ENCODE results near the gene PDE11A. TPM values are rescaled to one million over a fixed set of nuclear protein-coding genes. Genes with fewer than 3 reads are reported as not detected.
A peak's percentile ranks its signal among the peaks of the same experiment; 100 is the strongest.

The PDE11A gene
- total and polyA plus RNA-seq, 2 of the 13 experiments (the other 11 are each of a cell fraction or from before 2014, with no cell fraction given), result 1.2 to 1.7 TPM

DNA sequence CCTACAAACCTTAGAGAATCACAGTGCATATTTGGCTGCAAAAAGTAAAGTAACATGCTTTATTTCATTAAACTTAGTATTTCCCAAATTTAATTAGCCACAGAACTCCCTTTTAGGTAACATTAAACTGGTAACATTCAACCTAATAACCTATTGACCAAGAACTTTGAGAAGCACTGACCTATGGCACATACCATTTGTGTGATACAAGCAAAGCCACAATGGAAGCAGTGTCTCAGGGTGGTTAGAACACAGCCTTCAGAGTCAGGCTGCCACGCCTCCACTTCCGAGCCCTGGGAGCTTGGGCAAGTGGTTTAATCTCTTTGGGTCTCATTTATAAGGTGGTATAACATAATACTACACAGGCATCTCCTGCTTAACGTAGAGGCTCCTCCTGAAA lies 301.4 kb downstream of the PDE11A start (continued):
- no peak for TF ChIP-seq RFX1 (IDR thresholded peaks at IDR 0.05)
- no peak for TF ChIP-seq ZNF205 (CRISPR knock-in tag; IDR thresholded peaks at IDR 0.05)
- TF ChIP-seq SAFB2 (CRISPR knock-in tag; IDR thresholded peaks at IDR 0.05; ENCODE audit: borderline replicate concordance, low read depth), result no peak
- no peak for TF ChIP-seq AGO1 (IDR thresholded peaks at IDR 0.05; ENCODE audit: low read depth, low read length, poor library complexity, severe bottlenecking)
- TF ChIP-seq, protein P1, sequence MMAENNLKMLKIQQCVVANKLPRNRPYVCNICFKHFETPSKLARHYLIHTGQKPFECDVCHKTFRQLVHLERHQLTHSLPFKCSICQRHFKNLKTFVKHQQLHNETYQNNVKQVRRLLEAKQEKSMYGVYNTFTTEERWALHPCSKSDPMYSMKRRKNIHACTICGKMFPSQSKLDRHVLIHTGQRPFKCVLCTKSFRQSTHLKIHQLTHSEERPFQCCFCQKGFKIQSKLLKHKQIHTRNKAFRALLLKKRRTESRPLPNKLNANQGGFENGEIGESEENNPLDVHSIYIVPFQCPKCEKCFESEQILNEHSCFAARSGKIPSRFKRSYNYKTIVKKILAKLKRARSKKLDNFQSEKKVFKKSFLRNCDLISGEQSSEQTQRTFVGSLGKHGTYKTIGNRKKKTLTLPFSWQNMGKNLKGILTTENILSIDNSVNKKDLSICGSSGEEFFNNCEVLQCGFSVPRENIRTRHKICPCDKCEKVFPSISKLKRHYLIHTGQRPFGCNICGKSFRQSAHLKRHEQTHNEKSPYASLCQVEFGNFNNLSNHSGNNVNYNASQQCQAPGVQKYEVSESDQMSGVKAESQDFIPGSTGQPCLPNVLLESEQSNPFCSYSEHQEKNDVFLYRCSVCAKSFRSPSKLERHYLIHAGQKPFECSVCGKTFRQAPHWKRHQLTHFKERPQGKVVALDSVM (CRISPR knock-in tag; IDR thresholded peaks at IDR 0.05), result 0 out of 2 replicates have a peak, but pooled peaks have one; percentile 1
- TF ChIP-seq TMF1 (CRISPR knock-in tag; IDR thresholded peaks at IDR 0.05; ENCODE audit: low read depth), result no peak
- no peak for TF ChIP-seq ZNF451 (CRISPR knock-in tag; IDR thresholded peaks at IDR 0.05)
- no peak for TF ChIP-seq CREB3 (CRISPR knock-in tag; IDR thresholded peaks at IDR 0.05)
- no peak for TF ChIP-seq BORCS8-MEF2B (CRISPR knock-in tag; IDR thresholded peaks at IDR 0.05)
- no peak for TF ChIP-seq AHDC1 (CRISPR knock-in tag; IDR thresholded peaks at IDR 0.05; ENCODE audit: borderline replicate concordance)
- TF ChIP-seq ZNF598 (CRISPR knock-in tag; IDR thresholded peaks at IDR 0.05; ENCODE audit: borderline replicate concordance), result no peak
- no peak for TF ChIP-seq ZNF557 (CRISPR knock-in tag; IDR thresholded peaks at IDR 0.05)
- no peak for TF ChIP-seq GABPA (IDR thresholded peaks at IDR 0.05; ENCODE audit: low read depth, low read length)
- no peak for TF ChIP-seq GABPA (CRISPR knock-in tag; IDR thresholded peaks at IDR 0.05; ENCODE audit: low read depth)
- TF ChIP-seq ATF7 (IDR thresholded peaks at IDR 0.05), result no peak
- peak; percentile 62; the same call in 1 of the 2 replicates for TF ChIP-seq ATF7 (CRISPR knock-in tag; IDR thresholded peaks at IDR 0.05)
- TF ChIP-seq ZBTB21 (CRISPR knock-in tag; IDR thresholded peaks at IDR 0.05), result no peak
- TF ChIP-seq NPAS2 (CRISPR knock-in tag; IDR thresholded peaks at IDR 0.05; ENCODE audit: borderline replicate concordance), result no peak
- peak; percentile 72 for TF ChIP-seq FOSL2 (CRISPR knock-in tag; IDR thresholded peaks at IDR 0.05)
- peak; percentile 98 for TF ChIP-seq PPARG (CRISPR knock-in tag; conservative IDR thresholded peaks at IDR 0.05)
- TF ChIP-seq RBM39 (IDR thresholded peaks at IDR 0.05; ENCODE audit: low read depth, low read length, poor library complexity, severe bottlenecking), result no peak
